22Rv1 (cell line): ENCODE data around the gene TCF25.

Experiments used
- ZFX ChIP-seq: fragments of 450-650 bp; IDR thresholded peaks from 2 replicates; pipeline ENCODE4 v1.6.1; 2017; ENCODE audit warnings: antibody characterized with exemption, borderline replicate concordance
- TF ChIP-seq, protein P1 (sequence below): fragments of 450-650 bp; IDR thresholded peaks from 2 replicates; pipeline ENCODE4 v1.5.1; 2017; ENCODE audit warnings: mild to moderate bottlenecking

- TF ChIP-seq, protein P1, sequence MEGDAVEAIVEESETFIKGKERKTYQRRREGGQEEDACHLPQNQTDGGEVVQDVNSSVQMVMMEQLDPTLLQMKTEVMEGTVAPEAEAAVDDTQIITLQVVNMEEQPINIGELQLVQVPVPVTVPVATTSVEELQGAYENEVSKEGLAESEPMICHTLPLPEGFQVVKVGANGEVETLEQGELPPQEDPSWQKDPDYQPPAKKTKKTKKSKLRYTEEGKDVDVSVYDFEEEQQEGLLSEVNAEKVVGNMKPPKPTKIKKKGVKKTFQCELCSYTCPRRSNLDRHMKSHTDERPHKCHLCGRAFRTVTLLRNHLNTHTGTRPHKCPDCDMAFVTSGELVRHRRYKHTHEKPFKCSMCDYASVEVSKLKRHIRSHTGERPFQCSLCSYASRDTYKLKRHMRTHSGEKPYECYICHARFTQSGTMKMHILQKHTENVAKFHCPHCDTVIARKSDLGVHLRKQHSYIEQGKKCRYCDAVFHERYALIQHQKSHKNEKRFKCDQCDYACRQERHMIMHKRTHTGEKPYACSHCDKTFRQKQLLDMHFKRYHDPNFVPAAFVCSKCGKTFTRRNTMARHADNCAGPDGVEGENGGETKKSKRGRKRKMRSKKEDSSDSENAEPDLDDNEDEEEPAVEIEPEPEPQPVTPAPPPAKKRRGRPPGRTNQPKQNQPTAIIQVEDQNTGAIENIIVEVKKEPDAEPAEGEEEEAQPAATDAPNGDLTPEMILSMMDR = no peak
- TF ChIP-seq ZFX = no peak
Measured at GRCh38 chr16:89890886-89891657, 17.7 kb downstream of the TCF25 start.
